GM19328 (cell line): Measurements from ENCODE around the gene LPCAT2.
"Not testable (repeated sequence)": the region's sequence is repeated elsewhere in the genome, so short reads cannot be mapped to it uniquely, and the experiment has no call there.

ENCODE experiments used
- ATAC-seq: cut with Tn5 transposase; IDR thresholded peaks from one replicate; pipeline ENCODE4 v1.9.1; 2021; ENCODE audit warnings: mild to moderate bottlenecking, moderate library complexity; ENCODE audit not compliant: unreplicated experiment

The LPCAT2 gene

GRCh38 chr16:55576384-55576783, 67.5 kb downstream of the LPCAT2 start:
- ATAC-seq = no peak

DNA sequence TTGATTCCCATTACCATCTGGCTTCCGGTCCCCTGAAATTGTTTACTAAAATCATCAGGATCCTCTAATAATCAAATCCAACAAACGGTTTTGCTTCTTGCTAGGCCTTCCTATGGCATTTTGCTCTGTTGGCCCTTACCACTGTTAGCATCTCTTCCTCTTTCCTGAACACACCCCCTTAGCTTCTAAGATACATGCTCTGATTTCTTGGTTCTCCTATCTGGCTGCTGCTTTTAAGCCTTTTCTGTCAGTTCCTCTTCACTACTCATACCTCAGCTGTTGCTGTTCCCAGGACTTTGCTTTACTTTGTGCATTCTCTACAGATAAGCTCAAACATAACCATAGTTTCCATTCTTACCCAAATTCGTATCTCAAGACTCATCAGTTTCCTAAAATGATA, 69.0 kb downstream of the LPCAT2 start:
- no peak for ATAC-seq

- ATAC-seq = no peak
These were observed 76.8 kb downstream of the LPCAT2 start for GRCh38 chr16:55585631-55586030.

GRCh38 chr16:55588799-55589198, 79.9 kb downstream of the LPCAT2 start:
- ATAC-seq = no peak

DNA sequence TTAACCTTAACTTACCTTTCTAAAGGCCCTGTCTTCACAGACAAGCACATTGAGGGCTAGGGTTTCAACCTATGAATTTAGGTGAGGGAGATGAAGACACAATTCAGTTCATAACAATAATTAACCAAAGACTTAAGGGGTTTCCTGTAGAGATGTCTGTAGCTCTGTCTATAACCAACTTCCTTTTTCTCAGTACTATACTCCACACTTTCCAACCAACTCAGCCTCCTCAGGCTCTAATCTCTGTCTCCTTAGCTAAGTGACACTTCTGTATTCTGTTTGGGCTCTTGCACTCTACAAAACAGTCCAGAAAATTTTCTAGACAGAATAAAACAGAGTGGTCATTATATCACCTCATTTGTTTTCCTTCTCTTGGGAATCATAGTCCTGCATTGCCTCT, 83.4 kb downstream of the LPCAT2 start:
- no peak for ATAC-seq

DNA sequence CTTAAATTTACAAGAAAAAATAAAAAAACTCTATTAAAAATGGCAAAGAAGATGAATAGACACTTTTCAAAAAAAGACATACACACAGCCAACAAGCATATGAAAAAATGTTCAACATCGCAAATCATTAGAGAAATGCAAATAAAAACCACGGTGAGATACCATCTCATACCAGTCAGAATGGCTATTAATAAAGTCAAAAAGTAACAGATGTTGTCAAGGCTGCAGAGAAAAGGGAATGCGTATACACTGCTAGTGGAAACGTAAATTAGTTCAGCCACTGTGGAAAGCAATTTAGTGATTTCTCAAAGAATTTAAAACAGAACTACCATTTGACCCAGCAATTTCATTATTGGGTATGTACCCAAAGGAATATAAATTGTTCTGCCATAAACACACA, 89.1 kb downstream of the LPCAT2 start:
- no peak for ATAC-seq

- ATAC-seq = no peak
These were observed 97.0 kb downstream of the LPCAT2 start for GRCh38 chr16:55605754-55606336.

DNA sequence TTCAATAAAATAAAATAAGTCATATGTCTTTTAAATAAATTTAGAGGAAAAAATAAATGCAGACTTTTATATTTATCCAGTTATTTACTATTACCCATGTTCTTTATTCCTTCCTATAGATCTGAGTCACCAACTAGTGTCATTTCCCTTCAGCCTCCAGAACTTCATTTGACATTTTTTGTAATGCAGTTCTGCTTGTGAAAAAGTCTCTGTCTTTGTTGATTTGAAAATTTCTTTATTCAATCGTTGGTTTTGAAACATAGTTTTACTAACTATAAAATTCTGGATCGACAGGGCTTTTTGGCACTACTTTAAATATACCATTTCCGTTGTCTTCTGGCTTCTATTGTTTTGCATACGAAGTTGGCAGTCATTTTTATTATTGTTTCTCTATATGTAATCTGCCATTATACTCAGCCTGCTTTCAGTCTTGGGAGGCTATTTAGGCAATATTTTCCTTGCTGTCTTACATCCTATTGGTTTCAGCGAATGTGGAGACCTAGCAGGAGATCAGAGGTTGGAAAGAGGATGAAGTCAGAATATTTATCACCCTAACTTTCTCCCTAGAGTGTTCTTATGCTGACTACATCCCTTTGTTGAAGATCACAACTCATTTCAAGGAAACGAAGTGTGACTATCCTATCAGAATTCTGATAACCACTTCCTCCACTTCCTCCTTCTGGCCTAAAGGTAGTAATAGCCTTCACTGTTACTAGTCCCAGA, 104.9 kb downstream of the LPCAT2 start:
- ATAC-seq = no peak

DNA sequence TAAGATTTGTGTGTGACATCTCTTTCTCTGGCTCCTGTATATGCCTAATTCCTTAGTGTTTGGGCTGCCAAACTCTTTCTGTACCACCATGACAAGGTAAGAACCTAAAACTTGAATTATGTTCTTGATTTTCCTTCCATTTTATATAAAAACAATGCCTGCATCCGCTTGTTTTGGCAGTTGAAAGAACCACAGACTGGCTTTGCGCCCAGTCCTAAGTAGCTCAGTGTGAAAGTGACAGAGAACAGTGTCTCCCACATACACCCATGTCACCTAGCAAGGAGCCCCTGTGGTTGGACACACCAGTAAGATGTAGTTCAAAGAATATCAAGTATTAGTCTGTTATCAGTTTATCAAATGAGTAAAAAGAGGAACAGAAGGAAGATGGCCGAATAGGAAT, 106.2 kb downstream of the LPCAT2 start:
- no peak for ATAC-seq

GRCh38 chr16:55615670-55616069, 106.8 kb downstream of the LPCAT2 start:
- not testable (repeated sequence) for ATAC-seq

DNA sequence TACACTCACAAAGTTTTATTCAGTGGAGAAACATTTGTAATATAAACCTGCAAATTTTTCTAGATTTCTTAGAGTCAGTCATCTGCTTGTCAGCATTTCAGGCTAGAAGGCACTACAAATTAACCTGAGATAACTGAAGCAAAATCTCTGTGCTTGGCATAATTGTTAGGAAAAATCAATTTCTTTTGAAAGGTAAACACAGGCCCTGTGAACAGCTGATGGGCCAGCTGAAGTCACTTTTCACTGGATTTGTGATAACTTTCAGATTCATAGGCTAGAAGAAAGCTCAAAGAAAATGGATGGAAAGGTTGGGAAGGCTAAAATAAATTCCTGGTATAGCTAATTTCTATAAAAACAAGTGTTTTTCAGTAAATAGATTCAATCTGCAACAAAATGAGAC, 112.9 kb downstream of the LPCAT2 start:
- ATAC-seq = no peak

DNA sequence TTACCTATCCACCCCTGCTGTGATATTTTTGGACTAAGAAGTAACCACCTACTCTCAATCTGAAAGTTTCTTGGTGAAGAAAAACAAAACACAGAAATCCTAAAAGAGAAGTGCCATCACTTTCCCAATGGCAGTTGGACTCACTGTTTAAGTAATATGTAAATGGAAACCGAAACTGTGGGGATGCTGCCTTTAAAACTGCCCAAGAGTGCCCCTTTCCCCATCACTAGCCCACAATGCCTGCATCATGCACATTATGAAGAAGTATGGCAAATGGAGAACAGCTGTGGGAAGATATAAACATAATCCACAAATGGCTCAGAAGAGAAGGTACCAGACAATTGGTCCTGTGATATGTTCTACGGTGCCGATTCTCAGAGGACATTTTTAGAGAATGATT, 113.4 kb downstream of the LPCAT2 start:
- ATAC-seq = no peak

- no peak for ATAC-seq
These were observed 114.2 kb downstream of the LPCAT2 start for GRCh38 chr16:55622930-55623561.

DNA sequence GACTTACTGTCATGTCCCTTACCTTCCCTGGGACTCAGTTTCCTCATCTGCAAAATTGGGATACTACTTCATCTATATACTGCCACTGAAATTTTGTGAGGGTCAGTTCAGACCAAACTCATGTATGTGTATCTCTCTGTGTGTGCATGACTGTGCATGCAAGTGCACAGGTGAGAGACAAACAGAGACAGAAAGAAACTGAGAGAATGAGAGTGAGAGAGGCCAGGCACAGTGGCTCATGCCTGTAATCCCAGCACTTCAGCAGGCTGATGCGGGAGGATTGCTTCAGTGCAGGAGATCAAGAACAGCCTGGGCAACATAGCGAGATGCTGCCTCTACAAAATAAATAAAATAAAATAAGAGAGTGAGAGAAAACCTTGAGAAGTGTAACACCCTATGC, 114.8 kb downstream of the LPCAT2 start:
- ATAC-seq = no peak

DNA sequence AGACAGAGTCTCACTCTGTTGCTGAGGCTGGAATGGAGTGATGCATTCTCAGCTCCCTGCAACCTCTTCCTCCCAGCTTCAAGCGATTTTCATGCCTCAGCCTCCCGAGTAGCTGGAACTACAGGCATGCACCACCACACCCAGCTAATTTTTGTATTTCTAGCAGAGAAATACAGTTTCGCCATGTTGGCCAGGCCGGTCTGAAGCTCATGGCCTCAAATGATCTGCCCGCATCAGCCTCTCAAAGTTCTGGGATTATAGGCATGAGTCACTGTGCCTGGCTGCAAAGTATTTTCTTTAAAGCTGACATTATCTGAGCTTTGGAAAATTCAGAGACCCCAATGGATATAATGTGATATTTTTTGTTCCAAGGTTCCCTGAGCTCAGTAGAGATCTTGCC, 115.8 kb downstream of the LPCAT2 start:
- ATAC-seq = no peak

GRCh38 chr16:55625843-55626242, 117.0 kb downstream of the LPCAT2 start:
- ATAC-seq = no peak

- ATAC-seq = no peak
These were observed 119.6 kb downstream of the LPCAT2 start for GRCh38 chr16:55628306-55628968.

- no peak for ATAC-seq
These were observed 121.9 kb downstream of the LPCAT2 start for GRCh38 chr16:55630774-55631173.

DNA sequence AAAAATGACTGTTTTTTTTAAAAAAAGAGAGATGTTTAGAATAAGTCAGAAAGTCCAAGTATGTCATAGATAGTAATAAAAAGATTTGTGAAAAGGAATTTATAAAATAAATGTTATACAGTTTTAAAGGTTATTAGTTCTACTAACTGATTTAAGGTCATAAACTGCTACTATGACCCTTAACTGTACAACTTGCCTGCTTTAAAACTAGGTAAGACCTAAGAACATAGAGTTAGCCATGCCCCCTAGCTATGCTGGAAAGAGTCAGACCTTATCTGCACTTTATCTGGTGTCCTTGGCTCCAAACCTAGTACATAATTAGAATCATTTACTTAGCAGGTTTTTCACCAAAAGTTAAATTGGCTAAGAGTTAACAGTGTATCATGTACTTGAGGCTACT, 123.4 kb downstream of the LPCAT2 start:
- ATAC-seq = no peak

DNA sequence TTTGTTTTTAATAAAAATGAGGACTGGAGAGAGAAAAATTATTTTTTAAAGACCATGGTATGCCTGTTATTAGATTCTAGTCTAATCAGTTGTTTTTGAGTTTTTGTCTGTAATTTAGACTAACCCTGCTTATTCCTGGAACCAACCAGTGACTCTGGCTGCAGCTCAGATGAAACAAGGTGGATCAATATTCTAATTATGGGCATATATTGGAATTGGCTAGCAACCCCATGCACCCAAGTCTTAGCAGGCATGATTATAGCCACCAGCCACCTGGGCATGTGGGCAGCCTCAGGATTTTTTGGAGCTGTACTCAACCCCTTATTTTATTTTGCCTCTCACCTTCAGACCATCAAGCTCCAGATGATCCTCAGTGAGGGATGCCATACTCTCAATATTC, 125.3 kb downstream of the LPCAT2 start:
- ATAC-seq = no peak
